DND-41 (cell line): ENCODE measurements around the gene NRL.

ENCODE experiments used
- ATAC-seq: fragments of 200-7000 bp; cut with Tn5 transposase; 3 replicates; pipeline ENCODE4 v1.9.1; 2021; ENCODE audit warnings: low read depth; ENCODE audit not compliant: insufficient read depth
- DNase-seq: peaks from one replicate; pipeline ENCODE4 v3.0.0-alpha.2; 2020
- H2AFZ ChIP-seq: 2 replicates; pipeline ENCODE4 v1.6.0; 2012; ENCODE audit warnings: low read depth, low read length
- H3K27ac ChIP-seq: 2 replicates; pipeline ENCODE4 v1.5.1; 2012; ENCODE audit warnings: low read length, inconsistent platforms
- H3K27me3 ChIP-seq: fragments of 200-600 bp; sonication (generic); 2 replicates; pipeline ENCODE4 v1.6.0; 2012; ENCODE audit warnings: low read length, mild to moderate bottlenecking, inconsistent platforms; ENCODE audit not compliant: insufficient read depth, poor library complexity
- H3K36me3 ChIP-seq: 2 replicates; pipeline ENCODE4 v1.5.1; 2012; ENCODE audit warnings: low read length, inconsistent platforms; ENCODE audit not compliant: insufficient read depth
- H3K4me1 ChIP-seq: 2 replicates; pipeline ENCODE4 v1.5.1; 2012; ENCODE audit warnings: mild to moderate bottlenecking, low read length; ENCODE audit not compliant: insufficient read depth
- H3K4me2 ChIP-seq: 2 replicates; pipeline ENCODE4 v1.6.0; 2012; ENCODE audit warnings: mild to moderate bottlenecking, moderate library complexity, low read length, inconsistent platforms; ENCODE audit not compliant: insufficient read depth
- H3K4me3 ChIP-seq, 2 experiments: fragments of 200-600 bp in 1 of 2; shearing (Covaris generic) in 1 of 2; 2 replicates each; pipeline ENCODE4 v1.5.1; 2012 to 2016; ENCODE audit warnings: inconsistent platforms in 2 of 2, low read length in 2 of 2, mild to moderate bottlenecking in 2 of 2, low read depth in 1 of 2, moderate library complexity in 1 of 2
- H3K79me2 ChIP-seq: 2 replicates; pipeline ENCODE4 v1.6.0; 2012; ENCODE audit warnings: low read length, inconsistent platforms; ENCODE audit not compliant: insufficient read depth
- H3K9ac ChIP-seq: 2 replicates; pipeline ENCODE4 v1.6.0; 2012; ENCODE audit warnings: low read depth, mild to moderate bottlenecking, inconsistent platforms, low read length, moderate library complexity
- H3K9me3 ChIP-seq: 2 replicates; pipeline ENCODE4 v1.5.1; 2012; ENCODE audit warnings: low read length, moderate library complexity, mild to moderate bottlenecking, inconsistent platforms; ENCODE audit not compliant: insufficient read depth, severe bottlenecking
- H4K20me1 ChIP-seq: 2 replicates; pipeline ENCODE4 v1.6.0; 2012; ENCODE audit warnings: low read length; ENCODE audit not compliant: insufficient read depth
- CTCF ChIP-seq: IDR thresholded peaks from 2 replicates; pipeline ENCODE4 v1.5.1; 2012; ENCODE audit warnings: borderline replicate concordance, low read length, moderate library complexity, mild to moderate bottlenecking; ENCODE audit not compliant: poor library complexity, severe bottlenecking; ENCODE audit errors: extremely low read depth
- EZH2 ChIP-seq: IDR thresholded peaks from 3 replicates; pipeline ENCODE4 v1.6.1; 2012; ENCODE audit warnings: borderline replicate concordance, low read depth, mild to moderate bottlenecking, moderate library complexity, low read length, inconsistent platforms; ENCODE audit not compliant: severe bottlenecking

Gene NRL

GRCh38 chr14:24078146-24078545 is 36.6 kb downstream of the NRL start:
- no peak overlapping the region for H3K9ac ChIP-seq
- H3K9me3 ChIP-seq = no peaks in the 10 kb centered on the region
- H3K4me3 ChIP-seq = no peak overlapping the region
- H3K27me3 ChIP-seq = peaks cover 31% of the 10 kb centered on the region
- no peak overlapping the region for H3K4me2 ChIP-seq
- TF ChIP-seq EZH2 = no peak
- no peak for TF ChIP-seq CTCF
- ATAC-seq (no peak), DNase-seq (no peak)
- peaks cover 15% of the 10 kb centered on the region for H3K4me1 ChIP-seq
- no peaks in the 10 kb centered on the region for H3K79me2 ChIP-seq
- H3K27ac ChIP-seq = no peak overlapping the region
- no peak overlapping the region for H2AFZ ChIP-seq
- peaks cover 20% of the 10 kb centered on the region for H4K20me1 ChIP-seq
- no peaks in the 10 kb centered on the region for H3K36me3 ChIP-seq

- H4K20me1 ChIP-seq = peaks cover 18% of the 10 kb centered on the region
- H3K4me1 ChIP-seq = peaks cover 15% of the 10 kb centered on the region
- no peaks in the 10 kb centered on the region for H3K36me3 ChIP-seq
- H3K4me3 ChIP-seq = no peak overlapping the region
- H3K9me3 ChIP-seq = no peaks in the 10 kb centered on the region
- ATAC-seq (no peak), DNase-seq (no peak)
- no peak overlapping the region for H3K9ac ChIP-seq
- peaks cover 21% of the 10 kb centered on the region for H3K27me3 ChIP-seq
- H3K27ac ChIP-seq = no peak overlapping the region
- H3K4me2 ChIP-seq = no peak overlapping the region
- H3K79me2 ChIP-seq = no peaks in the 10 kb centered on the region
- no peak overlapping the region for H2AFZ ChIP-seq
- TF ChIP-seq CTCF = no peak
Measured at GRCh38 chr14:24077086-24077485, 37.7 kb downstream of the NRL start.

- Histone ChIP-seq H3K27ac (no peak overlapping the region), H4K20me1 (peaks cover 12% of the 10 kb centered on the region), H3K4me3 (no peak overlapping the region), H3K4me2 (no peak overlapping the region), H3K4me1 (peaks cover 10% of the 10 kb centered on the region), H3K9me3 (no peaks in the 10 kb centered on the region), H2AFZ (no peak overlapping the region), H3K9ac (no peak overlapping the region), H3K27me3 (peaks cover 13% of the 10 kb centered on the region), H3K36me3 (no peaks in the 10 kb centered on the region), H3K79me2 (no peaks in the 10 kb centered on the region)
- no peak for TF ChIP-seq CTCF
- TF ChIP-seq EZH2 = no peak
- ATAC-seq (no peak), DNase-seq (no peak)
Measured at GRCh38 chr14:24076302-24076601, 38.5 kb downstream of the NRL start.

GRCh38 chr14:24075485-24076301 is 39.1 kb downstream of the NRL start:
- DNase-seq (no peak), ATAC-seq (no peak)
- H3K4me2 ChIP-seq = no peak overlapping the region
- peaks cover 7% of the 10 kb centered on the region for H3K27me3 ChIP-seq
- TF ChIP-seq EZH2 (no peak), CTCF (no peak)
- no peaks in the 10 kb centered on the region for H3K79me2 ChIP-seq
- H2AFZ ChIP-seq = no peak overlapping the region
- H3K36me3 ChIP-seq = no peaks in the 10 kb centered on the region
- H4K20me1 ChIP-seq = peaks cover 12% of the 10 kb centered on the region
- no peak overlapping the region for H3K4me3 ChIP-seq
- no peaks in the 10 kb centered on the region for H3K9me3 ChIP-seq
- H3K4me1 ChIP-seq = peaks cover 5% of the 10 kb centered on the region
- H3K27ac ChIP-seq = no peak overlapping the region
- H3K9ac ChIP-seq = no peak overlapping the region
